ENCODE data around the gene C10orf88. TPM values are rescaled to one million over a fixed set of nuclear protein-coding genes. Genes with fewer than 3 reads are reported as not detected.
"Not testable (repeated sequence)": the region's sequence is repeated elsewhere in the genome, so short reads cannot be mapped to it uniquely, and the experiment has no call there.

C10orf88 gene
- total and polyA plus RNA-seq, 2 of the 8 experiments (the other 6 are each of a cell fraction or from before 2014, with no cell fraction given), result 3.2 to 11.0 TPM

- H3K9me3 ChIP-seq (ENCODE audit: insufficient read depth in 2 of 2, low read depth in 1 of 2, low read length in 1 of 2); H3K4me3 ChIP-seq (ENCODE audit: extremely low read depth in 1 of 4, insufficient read depth in 2 of 4, low read depth in 3 of 4, low read length in 4 of 4); H3K36me3 ChIP-seq (ENCODE audit: control insufficient read depth in 2 of 4, insufficient read depth in 4 of 4, low read length in 3 of 4); H3K27ac ChIP-seq (ENCODE audit: low read depth, low read length); H3K9ac ChIP-seq (replicated peaks in 1 of 4; ENCODE audit: extremely low read depth in 1 of 4, low read depth in 3 of 4, low read length in 3 of 4); H3K18ac ChIP-seq (ENCODE audit: extremely low read depth, low read length); H3K14ac ChIP-seq (ENCODE audit: insufficient read length); H2BK15ac ChIP-seq (ENCODE audit: low read length); H4K5ac ChIP-seq (ENCODE audit: insufficient read length, low read depth, low read length); H4K20me1 ChIP-seq (replicated peaks in 1 of 2; ENCODE audit: control insufficient read depth in 1 of 2, insufficient read depth in 2 of 2, low read length in 2 of 2); DNase-seq (ENCODE audit: low read depth in 1 of 2, low spot score in 2 of 2); H2BK12ac ChIP-seq (ENCODE audit: low read depth, low read length); H3K56ac ChIP-seq (replicated peaks; ENCODE audit: insufficient read length, low read depth, low read length); H2BK120ac ChIP-seq (replicated peaks; ENCODE audit: low read depth, low read length); H3K27me3 ChIP-seq (replicated peaks in 1 of 4; ENCODE audit: control insufficient read depth in 3 of 4, extremely low read depth in 1 of 4, insufficient read depth in 3 of 4, low read length in 3 of 4); CTCF ChIA-PET (ENCODE audit: partially characterized antibody); H3K79me1 ChIP-seq (ENCODE audit: low read depth, low read length); H4K8ac ChIP-seq (ENCODE audit: extremely low read depth, insufficient read depth, low read length); H2AK5ac ChIP-seq (ENCODE audit: low read depth, low read length); H4K91ac ChIP-seq (replicated peaks; ENCODE audit: insufficient read length, low read length); H3K23ac ChIP-seq (ENCODE audit: insufficient read length); H2AFZ ChIP-seq (ENCODE audit: low read length); H3K4me2 ChIP-seq (ENCODE audit: insufficient read depth in 1 of 2, low read depth in 2 of 2, low read length in 2 of 2); H3K23me2 ChIP-seq (ENCODE audit: low read depth, low read length); H2BK5ac ChIP-seq (ENCODE audit: low read depth, low read length); H3K4me1 ChIP-seq (replicated peaks in 1 of 4; ENCODE audit: control insufficient read depth in 3 of 4, insufficient read depth in 4 of 4, low read length in 3 of 4); H3K79me2 ChIP-seq (ENCODE audit: control insufficient read depth in 1 of 2, insufficient read depth in 2 of 2, low read length in 2 of 2); FAIRE-seq; H3K4ac ChIP-seq (replicated peaks; ENCODE audit: insufficient read length, low read depth, low read length); H2BK20ac ChIP-seq (ENCODE audit: low read length): not testable (repeated sequence)
- POLR2A ChIA-PET (ENCODE audit: partially characterized antibody), result interaction anchor here (0.6 kb wide), 1 partner anchor 104 kb away, joined by 3 read pairs; no protein-coding TSS in a partner anchor
- 92% methylated on average over 4 of the region's 4 CpGs; no CpG with 5 or more reads in 1 of the 2 experiments for WGBS, 2 experiments (ENCODE audit: extremely low coverage in 1 of 2, insufficient coverage in 1 of 2, insufficient read length in 1 of 2, insufficient replicate concordance in 2 of 2, low coverage in 1 of 2, low lambda C conversion rate in 2 of 2, missing lambda C conversion rate in 1 of 2)
These were observed 50.2 kb downstream of the C10orf88 start for GRCh38 chr10:122903861-122904260.
